IPS-20b (cell line): ENCODE data around the gene HMGN1.
A peak's percentile ranks its signal among the peaks of the same experiment; 100 is the strongest.
"Not testable (repeated sequence)": the region's sequence is repeated elsewhere in the genome, so short reads cannot be mapped to it uniquely, and the experiment has no call there.

Source experiments
- H3K27ac ChIP-seq: one replicate; pipeline ENCODE4 v1.5.1; 2013; ENCODE audit warnings: low read length
- H3K27me3 ChIP-seq: 2 replicates; pipeline ENCODE4 v1.6.1; 2013; ENCODE audit warnings: mild to moderate bottlenecking, low read length, inconsistent platforms; ENCODE audit not compliant: insufficient read depth
- H3K36me3 ChIP-seq: 2 replicates; pipeline ENCODE4 v1.6.1; 2013; ENCODE audit warnings: low read depth, mild to moderate bottlenecking, inconsistent platforms, low read length, moderate library complexity; ENCODE audit not compliant: insufficient read depth
- H3K4me1 ChIP-seq: 2 replicates; pipeline ENCODE4 v1.6.1; 2013; ENCODE audit warnings: mild to moderate bottlenecking, control low read depth, inconsistent platforms, low read length, moderate library complexity; ENCODE audit not compliant: insufficient read depth
- H3K4me3 ChIP-seq: 2 replicates; pipeline ENCODE4 v1.5.1; 2013; ENCODE audit warnings: mild to moderate bottlenecking, low read length, inconsistent platforms
- H3K9ac ChIP-seq: 2 replicates; pipeline ENCODE4 v1.6.1; 2013; ENCODE audit warnings: low read depth, mild to moderate bottlenecking, inconsistent platforms, low read length, moderate library complexity
- H3K9me3 ChIP-seq: 2 replicates; pipeline ENCODE4 v1.6.1; 2013; ENCODE audit warnings: mild to moderate bottlenecking, low read depth, low read length, inconsistent platforms; ENCODE audit not compliant: insufficient read depth

HMGN1 gene

DNA sequence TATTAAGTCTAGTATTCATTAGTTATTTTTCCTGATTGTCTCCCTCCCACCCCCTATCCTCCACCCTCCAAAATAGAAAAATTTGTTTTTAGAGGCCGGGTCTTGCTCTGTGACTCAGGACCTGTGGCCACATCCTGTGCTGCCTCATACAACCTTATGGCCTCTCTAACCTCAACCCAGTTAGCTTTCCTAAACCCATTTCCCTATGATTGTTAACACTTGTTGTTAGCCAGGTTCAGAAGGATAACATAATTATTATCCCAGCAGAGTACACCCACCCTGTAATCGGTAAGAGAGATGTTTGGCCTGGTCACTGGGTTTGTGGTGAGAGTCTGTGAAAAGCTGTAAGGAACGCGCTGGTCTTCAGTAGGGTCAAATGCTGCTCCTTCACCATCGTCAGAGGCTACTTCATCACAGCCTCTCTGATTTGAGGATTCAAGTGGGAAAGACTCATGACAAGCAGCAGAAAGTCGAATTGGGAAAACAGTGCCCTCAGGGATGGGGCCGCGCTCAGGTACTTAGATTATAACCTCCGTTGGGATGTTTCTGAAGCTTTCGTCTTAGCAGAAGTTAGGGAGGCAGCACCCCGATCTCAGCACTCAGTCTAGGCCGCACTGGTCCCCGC, 35.9 kb upstream of the HMGN1 start:
- H3K9ac ChIP-seq: no peak overlapping the region
- no peaks in the 10 kb centered on the region for H3K36me3 ChIP-seq
- no peaks in the 10 kb centered on the region for H3K9me3 ChIP-seq
- peaks cover 4% of the 10 kb centered on the region; the same call in 1 of the 2 replicates for H3K4me1 ChIP-seq
- H3K27ac ChIP-seq: no peak overlapping the region
- no peak overlapping the region for H3K4me3 ChIP-seq
- no peaks in the 10 kb centered on the region for H3K27me3 ChIP-seq

DNA sequence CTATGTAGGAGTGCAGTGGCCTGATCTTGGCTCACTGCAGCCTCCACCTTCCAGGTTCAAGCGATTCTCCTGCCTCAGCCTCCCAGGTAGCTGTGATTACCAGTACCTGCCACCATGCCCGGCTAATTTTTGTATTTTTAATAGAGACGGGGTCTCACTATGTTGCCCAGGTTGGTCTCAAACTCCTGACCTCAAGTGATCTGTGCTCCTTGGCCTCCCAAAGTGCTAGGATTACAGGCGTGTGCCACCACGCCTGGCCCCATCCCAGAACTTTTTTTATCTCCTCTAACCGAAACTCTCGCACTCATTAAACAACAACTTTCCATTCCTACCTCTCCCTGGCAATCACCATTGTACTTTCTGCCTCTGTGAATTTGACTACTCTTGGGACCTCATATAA, 33.2 kb upstream of the HMGN1 start:
- not testable (repeated sequence) for H3K27ac ChIP-seq, H3K4me1 ChIP-seq, H3K27me3 ChIP-seq, H3K9ac ChIP-seq, H3K9me3 ChIP-seq, H3K36me3 ChIP-seq, H3K4me3 ChIP-seq

- H3K9ac ChIP-seq: peak overlapping the region; percentile 74; the same call in 1 of the 2 replicates
- H3K27me3 ChIP-seq: no peaks in the 10 kb centered on the region
- H3K27ac ChIP-seq: no peak overlapping the region
- peak overlapping the region; percentile 86 for H3K4me3 ChIP-seq
- H3K9me3 ChIP-seq: no peaks in the 10 kb centered on the region
- peaks cover 3% of the 10 kb centered on the region; the same call in 1 of the 2 replicates for H3K4me1 ChIP-seq
- H3K36me3 ChIP-seq: no peaks in the 10 kb centered on the region
Measured at GRCh38 chr21:39381009-39381408, 32.1 kb upstream of the HMGN1 start.

DNA sequence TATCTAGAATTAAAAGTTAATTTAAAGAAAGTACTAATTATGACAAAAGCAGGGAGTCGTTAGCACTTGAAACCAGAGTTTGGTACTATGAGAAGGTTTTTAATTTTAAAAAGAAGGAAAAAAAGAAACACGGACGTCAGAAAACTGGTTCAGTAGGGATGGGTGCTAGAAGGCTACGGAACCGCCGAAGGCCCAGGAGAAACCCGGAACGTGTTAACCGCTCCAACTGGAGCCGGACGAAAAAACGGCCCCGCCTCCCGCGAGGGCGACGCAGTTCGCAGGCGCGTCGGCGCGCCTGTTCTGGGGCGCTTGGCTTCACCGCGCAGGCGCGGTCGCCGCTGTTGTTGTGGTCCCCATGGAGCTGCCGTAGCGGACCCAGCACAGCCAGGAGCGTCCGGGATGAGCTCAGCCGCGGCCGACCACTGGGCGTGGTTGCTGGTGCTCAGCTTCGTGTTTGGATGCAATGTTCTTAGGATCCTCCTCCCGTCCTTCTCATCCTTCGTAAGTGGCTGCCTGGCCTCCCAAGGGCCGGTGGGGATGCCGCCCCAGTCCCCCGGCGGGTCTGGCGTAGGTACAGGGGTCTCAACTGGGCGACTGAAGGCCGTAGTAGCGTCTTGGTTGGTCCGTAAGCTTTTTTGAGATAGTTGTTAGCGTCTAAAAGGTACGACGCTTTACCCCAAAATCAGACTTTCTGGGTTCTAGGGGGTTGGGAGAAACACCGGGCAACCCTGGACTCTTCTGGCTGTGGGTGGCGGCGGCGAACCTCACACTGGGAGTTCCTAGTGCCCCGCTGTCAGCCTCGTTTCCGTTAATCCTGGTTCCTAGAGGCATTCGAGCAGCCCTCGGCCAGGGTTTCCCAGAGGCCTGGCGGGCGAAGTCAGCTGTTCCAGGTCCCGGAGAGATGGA, 31.4 kb upstream of the HMGN1 start:
- peaks cover 3% of the 10 kb centered on the region; the same call in 1 of the 2 replicates for H3K4me1 ChIP-seq
- H3K36me3 ChIP-seq: no peaks in the 10 kb centered on the region
- peak overlapping the region; percentile 74; the same call in 1 of the 2 replicates for H3K9ac ChIP-seq
- no peaks in the 10 kb centered on the region for H3K9me3 ChIP-seq
- no peaks in the 10 kb centered on the region for H3K27me3 ChIP-seq
- no peak overlapping the region for H3K27ac ChIP-seq
- peak overlapping the region; percentile 86 for H3K4me3 ChIP-seq

DNA sequence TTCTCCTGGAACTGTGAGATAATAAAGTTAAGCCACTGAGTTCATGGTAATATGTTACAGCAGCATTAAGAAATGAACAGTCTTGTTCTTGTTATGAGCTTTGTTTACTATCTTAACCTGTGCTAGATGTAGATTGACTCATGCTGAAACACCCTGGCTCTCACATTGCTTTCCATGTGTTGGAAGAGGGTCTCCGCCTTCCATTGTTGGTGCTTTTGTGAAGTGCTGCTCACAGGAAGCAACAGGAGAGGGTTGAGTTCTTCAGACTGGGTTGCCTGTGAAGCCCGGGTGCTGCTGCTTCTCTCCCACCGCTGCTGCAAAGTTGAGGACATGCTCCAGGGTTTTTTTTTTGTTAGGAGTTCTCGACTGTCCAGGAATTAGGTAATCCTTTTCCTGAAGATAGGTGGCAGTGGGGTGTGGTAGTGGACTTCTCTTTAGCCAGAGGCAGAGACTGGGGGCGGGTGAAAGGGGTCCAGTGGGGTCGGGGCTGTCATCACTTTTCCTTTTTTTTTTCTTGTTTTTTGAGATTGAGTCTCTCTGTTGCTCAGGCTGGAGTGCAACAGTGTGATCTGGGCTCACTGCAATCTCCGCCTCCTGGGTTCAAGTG, 28.7 kb upstream of the HMGN1 start:
- H3K4me1 ChIP-seq: peaks cover 3% of the 10 kb centered on the region
- no peak overlapping the region for H3K4me3 ChIP-seq
- no peaks in the 10 kb centered on the region for H3K36me3 ChIP-seq
- H3K27me3 ChIP-seq: no peaks in the 10 kb centered on the region
- H3K9ac ChIP-seq: no peak overlapping the region
- no peaks in the 10 kb centered on the region for H3K9me3 ChIP-seq
- H3K27ac ChIP-seq: no peak overlapping the region

DNA sequence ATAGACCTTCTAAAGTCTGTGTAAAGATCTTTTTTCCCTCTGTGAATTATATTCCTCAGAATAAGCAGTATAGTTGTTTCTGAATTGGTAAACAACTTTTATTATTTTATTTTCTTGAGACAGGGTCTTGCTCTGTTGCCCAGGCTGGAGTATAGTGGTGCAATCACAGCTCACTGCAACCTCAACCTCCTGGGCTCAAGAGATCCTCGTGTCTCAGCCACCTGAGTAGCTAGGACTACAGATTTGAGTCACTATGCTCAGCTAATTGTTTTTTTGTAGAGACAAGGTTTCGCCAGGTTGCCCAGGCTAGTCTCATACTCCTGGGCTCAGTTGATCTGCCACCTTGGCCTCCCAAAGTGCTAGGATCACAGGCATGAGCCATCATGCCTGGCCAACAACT, 26.6 kb upstream of the HMGN1 start:
- H3K4me3 ChIP-seq: no peak overlapping the region
- no peaks in the 10 kb centered on the region for H3K36me3 ChIP-seq
- H3K4me1 ChIP-seq: peaks cover 3% of the 10 kb centered on the region
- H3K9ac ChIP-seq: no peak overlapping the region
- H3K27ac ChIP-seq: no peak overlapping the region
- no peaks in the 10 kb centered on the region for H3K9me3 ChIP-seq
- H3K27me3 ChIP-seq: no peaks in the 10 kb centered on the region

DNA sequence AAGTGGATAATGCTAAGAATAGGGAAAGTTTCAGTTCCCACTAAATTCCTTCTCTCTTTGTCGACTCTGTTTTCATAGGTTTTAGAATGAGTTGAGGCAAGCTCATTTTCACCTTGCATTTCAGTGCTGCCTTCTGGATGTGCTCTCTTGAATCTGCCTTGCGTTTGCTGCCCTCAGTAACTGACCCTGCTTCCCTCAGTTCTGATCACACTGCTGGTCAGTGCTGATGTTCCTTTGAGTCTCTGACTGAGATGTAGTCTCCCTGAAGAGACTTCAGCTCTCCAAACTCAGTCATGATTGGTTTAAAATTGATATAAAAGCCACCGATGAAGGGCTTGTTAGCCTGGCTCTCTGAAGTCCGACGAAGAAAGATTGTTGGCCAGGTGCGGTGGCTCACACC, 25.2 kb upstream of the HMGN1 start:
- H3K9ac ChIP-seq: no peak overlapping the region; the same call in 1 of the 2 replicates

GRCh38 chr21:39373634-39374033, 24.7 kb upstream of the HMGN1 start:
- H3K9ac ChIP-seq: no peak overlapping the region; the same call in 1 of the 2 replicates

More for the DNA sequence above, 25.2 kb upstream of the HMGN1 start:
- Histone ChIP-seq H3K36me3 (no peaks in the 10 kb centered on the region), H3K9me3 (no peaks in the 10 kb centered on the region), H3K27me3 (no peaks in the 10 kb centered on the region), H3K27ac (no peak overlapping the region), H3K4me1 (no peaks in the 10 kb centered on the region; the same call in 1 of the 2 replicates), H3K4me3 (no peak overlapping the region)

GRCh38 chr21:39369896-39370288, 21.0 kb upstream of the HMGN1 start:
- H3K27ac ChIP-seq, H3K4me1 ChIP-seq, H3K9ac ChIP-seq, H3K4me3 ChIP-seq, H3K36me3 ChIP-seq, H3K9me3 ChIP-seq, H3K27me3 ChIP-seq: not testable (repeated sequence)

More at GRCh38 chr21:39373634-39374033, 24.7 kb upstream of the HMGN1 start:
- no peaks in the 10 kb centered on the region for H3K9me3 ChIP-seq
- H3K4me3 ChIP-seq: no peak overlapping the region
- no peak overlapping the region for H3K27ac ChIP-seq
- no peaks in the 10 kb centered on the region; the same call in 1 of the 2 replicates for H3K4me1 ChIP-seq
- no peaks in the 10 kb centered on the region for H3K36me3 ChIP-seq
- H3K27me3 ChIP-seq: no peaks in the 10 kb centered on the region

- Histone ChIP-seq H3K27ac (no peak overlapping the region), H3K9ac (no peak overlapping the region), H3K4me3 (no peak overlapping the region), H3K4me1 (no peaks in the 10 kb centered on the region), H3K27me3 (no peaks in the 10 kb centered on the region), H3K9me3 (no peaks in the 10 kb centered on the region), H3K36me3 (no peaks in the 10 kb centered on the region)
Measured at GRCh38 chr21:39367783-39368182, 18.9 kb upstream of the HMGN1 start.

DNA sequence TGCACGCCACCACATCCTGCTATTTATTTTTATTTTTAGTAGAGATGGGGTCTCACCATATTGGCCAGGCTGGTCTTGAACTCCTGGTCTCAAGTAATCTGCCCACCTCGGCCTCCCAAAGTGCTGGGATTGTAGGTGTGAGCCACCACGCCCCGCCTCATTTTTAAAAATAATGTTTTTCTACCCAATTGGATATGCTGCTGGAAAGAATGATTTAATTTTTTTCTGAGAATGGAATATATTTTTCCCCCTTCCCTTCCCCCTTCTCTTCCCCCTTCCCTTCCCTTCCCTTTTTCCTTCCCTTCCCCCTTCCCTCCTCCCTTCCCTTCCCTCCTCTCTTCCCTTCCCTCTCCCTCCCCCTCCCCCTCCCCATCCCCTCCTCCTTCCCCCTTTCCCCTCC, 17.7 kb upstream of the HMGN1 start:
- H3K27ac ChIP-seq: no peak overlapping the region
- no peak overlapping the region for H3K9ac ChIP-seq
- H3K27me3 ChIP-seq: no peaks in the 10 kb centered on the region
- H3K9me3 ChIP-seq: no peaks in the 10 kb centered on the region
- H3K4me3 ChIP-seq: no peak overlapping the region
- no peaks in the 10 kb centered on the region for H3K4me1 ChIP-seq
- no peaks in the 10 kb centered on the region for H3K36me3 ChIP-seq
